Neutrophil (primary cell): ENCODE measurements around the gene HLA-B.

Source experiments
- H3K27ac ChIP-seq: fragments of 200-600 bp; sonication (generic); 2 replicates; pipeline ENCODE4 v1.5.1; 2016; ENCODE audit warnings: mild to moderate bottlenecking, moderate library complexity
- H3K27me3 ChIP-seq: fragments of 200-600 bp; sonication (generic); 2 replicates; pipeline ENCODE4 v1.6.0; 2016; ENCODE audit warnings: mild to moderate bottlenecking
- H3K36me3 ChIP-seq: fragments of 200-600 bp; sonication (generic); 2 replicates; pipeline ENCODE4 v1.5.1; 2017
- H3K4me1 ChIP-seq, 2 experiments: fragments of 200-600 bp in 1 of 2; sonication (generic) in 1 of 2; 1 replicate in 1 of 2; 2 replicates in 1 of 2; pipeline versions ENCODE4 v1.5.1 to v1.6.1; 2013 to 2016; ENCODE audit warnings: low read depth in 1 of 2, low read length in 1 of 2, mild to moderate bottlenecking in 1 of 2, moderate library complexity in 1 of 2; ENCODE audit not compliant: control insufficient read depth in 1 of 2, insufficient read depth in 1 of 2
- H3K4me3 ChIP-seq, 2 experiments: fragments of 200-600 bp in 1 of 2; sonication (generic) in 1 of 2; 1 replicate in 1 of 2; 2 replicates in 1 of 2; pipeline ENCODE4 v1.5.1; 2013 to 2016; ENCODE audit warnings: low read depth in 1 of 2, low read length in 1 of 2, mild to moderate bottlenecking in 1 of 2, moderate library complexity in 1 of 2
- H3K9me3 ChIP-seq: fragments of 200-600 bp; sonication (generic); 2 replicates; pipeline ENCODE4 v1.5.1; 2016
- TF ChIP-seq, protein P1 (sequence below): fragments of 200-600 bp; sonication (generic); IDR thresholded peaks from 2 replicates; pipeline ENCODE4 v1.5.1; 2016; ENCODE audit warnings: antibody characterized with exemption

The HLA-B gene

DNA sequence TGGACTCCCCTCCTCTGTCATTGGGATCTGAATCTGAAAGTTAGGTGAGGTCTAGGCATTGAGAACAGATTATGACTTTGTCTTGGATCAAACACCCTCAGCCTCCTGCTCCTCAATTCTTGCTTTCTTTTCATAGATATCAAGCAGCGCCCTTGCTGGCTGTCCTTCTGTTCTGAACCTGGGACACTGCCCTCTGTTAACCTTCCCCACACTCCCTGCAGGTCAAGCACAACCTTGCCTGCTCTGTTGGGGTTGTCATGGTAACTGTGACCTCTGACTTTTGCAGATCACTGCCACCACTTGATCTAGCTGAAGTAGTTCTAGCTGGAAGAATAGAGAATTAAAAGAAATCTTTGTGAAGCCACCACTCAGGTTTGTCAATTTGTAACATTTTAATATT lies 30.0 kb upstream of the HLA-B start:
- no peaks in the 10 kb centered on the region for H3K36me3 ChIP-seq
- peaks cover 5% of the 10 kb centered on the region for H3K27me3 ChIP-seq
- no peaks in the 10 kb centered on the region for H3K4me1 ChIP-seq
- H3K4me3 ChIP-seq = no peak overlapping the region
- no peaks in the 10 kb centered on the region for H3K9me3 ChIP-seq
- H3K27ac ChIP-seq = no peak overlapping the region
- TF ChIP-seq, protein P1, sequence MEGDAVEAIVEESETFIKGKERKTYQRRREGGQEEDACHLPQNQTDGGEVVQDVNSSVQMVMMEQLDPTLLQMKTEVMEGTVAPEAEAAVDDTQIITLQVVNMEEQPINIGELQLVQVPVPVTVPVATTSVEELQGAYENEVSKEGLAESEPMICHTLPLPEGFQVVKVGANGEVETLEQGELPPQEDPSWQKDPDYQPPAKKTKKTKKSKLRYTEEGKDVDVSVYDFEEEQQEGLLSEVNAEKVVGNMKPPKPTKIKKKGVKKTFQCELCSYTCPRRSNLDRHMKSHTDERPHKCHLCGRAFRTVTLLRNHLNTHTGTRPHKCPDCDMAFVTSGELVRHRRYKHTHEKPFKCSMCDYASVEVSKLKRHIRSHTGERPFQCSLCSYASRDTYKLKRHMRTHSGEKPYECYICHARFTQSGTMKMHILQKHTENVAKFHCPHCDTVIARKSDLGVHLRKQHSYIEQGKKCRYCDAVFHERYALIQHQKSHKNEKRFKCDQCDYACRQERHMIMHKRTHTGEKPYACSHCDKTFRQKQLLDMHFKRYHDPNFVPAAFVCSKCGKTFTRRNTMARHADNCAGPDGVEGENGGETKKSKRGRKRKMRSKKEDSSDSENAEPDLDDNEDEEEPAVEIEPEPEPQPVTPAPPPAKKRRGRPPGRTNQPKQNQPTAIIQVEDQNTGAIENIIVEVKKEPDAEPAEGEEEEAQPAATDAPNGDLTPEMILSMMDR = no peak

DNA sequence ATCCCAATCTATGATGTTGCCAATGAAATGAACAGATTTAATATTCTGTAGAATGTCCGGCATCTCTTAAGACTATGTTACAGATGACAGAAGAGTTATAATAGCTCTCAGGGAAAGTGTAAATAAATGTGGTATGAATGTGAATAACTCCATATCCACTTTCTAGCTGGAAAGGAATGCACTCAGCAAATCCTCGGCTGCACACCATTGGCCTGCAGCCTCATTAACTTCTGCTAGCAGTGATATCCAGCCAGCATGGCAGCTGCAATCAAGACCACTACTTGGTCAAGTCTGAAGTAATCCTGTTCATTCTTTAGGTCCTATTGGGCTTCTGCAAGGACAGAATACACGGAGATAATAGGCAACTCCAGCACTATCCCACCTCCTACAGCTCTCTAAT lies 29.1 kb upstream of the HLA-B start:
- H3K27me3 ChIP-seq = peaks cover 13% of the 10 kb centered on the region

DNA sequence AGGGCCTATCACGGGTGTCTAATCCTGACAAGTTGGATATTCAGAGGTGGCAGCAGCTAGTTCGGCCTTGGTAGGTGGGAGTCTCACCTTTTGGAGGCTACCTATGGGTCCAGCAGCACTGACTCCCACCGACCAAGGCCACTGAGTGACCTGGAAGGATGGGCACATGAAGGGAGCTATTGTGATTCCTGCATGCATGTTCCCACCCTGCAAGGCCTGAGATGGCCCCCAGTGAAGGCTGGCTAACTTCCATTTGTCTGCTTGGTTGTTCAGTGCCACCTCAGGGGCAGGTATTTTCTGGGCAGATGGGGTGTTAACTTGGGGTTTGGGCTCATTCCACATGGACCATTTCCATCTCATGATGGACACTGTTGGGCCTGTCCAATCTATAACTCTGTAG lies 28.1 kb upstream of the HLA-B start:
- Histone ChIP-seq H3K36me3 (no peaks in the 10 kb centered on the region), H3K9me3 (no peaks in the 10 kb centered on the region), H3K4me3 (no peak overlapping the region), H3K27me3 (peaks cover 24% of the 10 kb centered on the region), H3K27ac (no peak overlapping the region), H3K4me1 (no peaks in the 10 kb centered on the region)
- TF ChIP-seq, protein P1 = no peak

More for the DNA sequence above, 29.1 kb upstream of the HLA-B start:
- Histone ChIP-seq H3K27ac (no peak overlapping the region), H3K4me3 (no peak overlapping the region), H3K9me3 (no peaks in the 10 kb centered on the region), H3K36me3 (no peaks in the 10 kb centered on the region), H3K4me1 (no peaks in the 10 kb centered on the region)
- TF ChIP-seq, protein P1 = no peak

DNA sequence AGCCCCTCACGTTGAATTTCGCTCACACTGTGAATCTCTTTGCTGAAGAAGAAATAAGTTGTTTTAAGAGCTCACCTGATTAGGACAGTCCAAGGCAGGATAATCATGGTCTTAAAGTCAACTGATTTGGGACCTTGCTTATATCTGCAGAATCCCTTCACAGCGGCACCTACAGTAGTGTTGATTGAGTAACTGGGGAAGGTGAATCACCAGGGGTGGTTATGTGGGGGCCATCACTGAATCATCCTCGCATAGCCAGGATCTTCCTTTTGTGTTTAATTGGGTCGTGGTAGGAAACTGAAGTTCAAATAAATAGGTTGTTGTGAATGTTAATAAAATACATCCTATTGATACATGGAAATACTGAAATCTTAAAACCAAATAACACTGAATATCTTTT lies 26.2 kb upstream of the HLA-B start:
- no peaks in the 10 kb centered on the region for H3K36me3 ChIP-seq
- TF ChIP-seq, protein P1 = no peak

DNA sequence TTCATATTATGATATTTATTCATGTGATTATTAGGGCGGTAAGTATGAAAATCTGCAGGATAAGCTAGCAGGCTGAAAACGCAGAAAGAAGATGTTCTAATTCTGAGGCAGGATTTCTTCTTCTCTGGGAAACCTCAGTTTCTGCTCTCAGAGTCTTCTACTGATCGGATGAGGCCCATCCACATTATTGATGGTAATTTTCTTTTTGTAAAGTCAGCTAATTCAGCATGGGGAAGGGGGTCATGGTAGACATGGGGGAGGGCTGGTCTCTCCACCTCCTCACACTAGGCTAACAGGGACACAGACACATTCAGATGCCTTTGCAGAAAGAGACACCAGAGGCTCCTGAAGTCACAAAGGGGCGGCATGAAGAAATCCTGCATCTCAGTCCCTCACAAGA lies 24.7 kb upstream of the HLA-B start:
- peaks cover 48% of the 10 kb centered on the region for H3K27me3 ChIP-seq
- TF ChIP-seq, protein P1 = no peak

More for the DNA sequence above, 26.2 kb upstream of the HLA-B start:
- peaks cover 34% of the 10 kb centered on the region for H3K27me3 ChIP-seq
- H3K9me3 ChIP-seq = no peaks in the 10 kb centered on the region
- no peak overlapping the region for H3K4me3 ChIP-seq
- H3K4me1 ChIP-seq = no peaks in the 10 kb centered on the region
- no peak overlapping the region for H3K27ac ChIP-seq

DNA sequence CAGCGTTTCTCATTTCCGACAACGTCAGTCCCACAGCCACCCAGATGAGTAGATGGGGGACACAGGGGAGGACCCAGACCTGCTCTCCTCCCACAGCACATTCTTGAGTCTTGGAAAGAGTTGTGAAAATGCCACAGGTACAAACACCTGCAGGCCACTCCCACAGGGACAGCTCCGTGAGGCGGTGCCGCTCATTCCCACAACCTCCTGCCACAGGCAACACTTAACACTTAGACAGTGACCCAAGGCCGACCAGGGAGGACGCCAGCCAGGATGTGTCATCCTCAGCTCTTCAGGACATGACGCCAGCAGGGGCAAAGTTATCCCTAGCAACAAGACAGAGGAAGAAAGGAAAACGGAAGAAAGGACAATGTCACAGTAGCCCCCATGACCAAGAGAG lies 22.9 kb upstream of the HLA-B start:
- no peak overlapping the region for H3K4me3 ChIP-seq
- no peaks in the 10 kb centered on the region for H3K36me3 ChIP-seq
- H3K27me3 ChIP-seq = peaks cover 66% of the 10 kb centered on the region
- no peaks in the 10 kb centered on the region for H3K4me1 ChIP-seq
- H3K9me3 ChIP-seq = no peaks in the 10 kb centered on the region
- TF ChIP-seq, protein P1 = no peak
- no peak overlapping the region for H3K27ac ChIP-seq

More for the DNA sequence above, 24.7 kb upstream of the HLA-B start:
- no peaks in the 10 kb centered on the region for H3K9me3 ChIP-seq
- no peak overlapping the region for H3K27ac ChIP-seq
- H3K4me3 ChIP-seq = no peak overlapping the region
- H3K4me1 ChIP-seq = no peaks in the 10 kb centered on the region
- no peaks in the 10 kb centered on the region for H3K36me3 ChIP-seq
